DMS 273 treated with DMSO at 0.1 percent for 48 hours (cell line): ENCODE data around the gene ZDHHC11.
"Not testable (repeated sequence)": the region's sequence is repeated elsewhere in the genome, so short reads cannot be mapped to it uniquely, and the experiment has no call there.

Experiments used
- DNase-seq: peaks from one replicate; lab custom pipeline; 2025; lab: John Stamatoyannopoulos, UW

The ZDHHC11 gene

GRCh38 chr5:775961-776861 lies 74.6 kb downstream of the ZDHHC11 start:
- DNase-seq, result no peak

- not testable (repeated sequence) for DNase-seq
Measured at GRCh38 chr5:775595-775960, 75.2 kb downstream of the ZDHHC11 start.

GRCh38 chr5:774854-775505 lies 75.8 kb downstream of the ZDHHC11 start:
- DNase-seq, result not testable (repeated sequence)

- DNase-seq, result not testable (repeated sequence)
Measured at GRCh38 chr5:774304-774703, 76.5 kb downstream of the ZDHHC11 start.

GRCh38 chr5:773517-774264 lies 77.1 kb downstream of the ZDHHC11 start:
- DNase-seq, result no peak

GRCh38 chr5:772931-773330 lies 77.9 kb downstream of the ZDHHC11 start:
- not testable (repeated sequence) for DNase-seq

- DNase-seq, result not testable (repeated sequence)
Measured at GRCh38 chr5:772547-772890, 78.3 kb downstream of the ZDHHC11 start.

GRCh38 chr5:771841-772546 lies 78.8 kb downstream of the ZDHHC11 start:
- DNase-seq, result not testable (repeated sequence)

- DNase-seq, result not testable (repeated sequence)
Measured at GRCh38 chr5:771087-771781, 79.6 kb downstream of the ZDHHC11 start.

GRCh38 chr5:770585-770984 lies 80.2 kb downstream of the ZDHHC11 start:
- DNase-seq, result not testable (repeated sequence)

GRCh38 chr5:769485-770145 lies 81.2 kb downstream of the ZDHHC11 start:
- not testable (repeated sequence) for DNase-seq

- no peak for DNase-seq
Measured at GRCh38 chr5:766666-767431, 83.9 kb downstream of the ZDHHC11 start.

- no peak for DNase-seq
Measured at GRCh38 chr5:765948-766631, 84.7 kb downstream of the ZDHHC11 start.

- DNase-seq, result no peak
Measured at GRCh38 chr5:763998-764781, 86.6 kb downstream of the ZDHHC11 start.

GRCh38 chr5:763397-763796 lies 87.4 kb downstream of the ZDHHC11 start:
- DNase-seq, result no peak

GRCh38 chr5:762996-763395 lies 87.8 kb downstream of the ZDHHC11 start:
- not testable (repeated sequence) for DNase-seq

GRCh38 chr5:761854-762710 lies 88.7 kb downstream of the ZDHHC11 start:
- DNase-seq, result no peak
